ENCODE data around the gene PIGO. TPM values are rescaled to one million over a fixed set of nuclear protein-coding genes. Genes with fewer than 3 reads are reported as not detected.

Gene PIGO
- polyA plus RNA-seq, 1 donor from 2014 or later = 23.9 TPM

GRCh38 chr9:35070823-35071813 is 25.3 kb downstream of the PIGO start:
- Mint-ChIP-seq H3K4me1 (peaks cover 37 to 45% (median 42%) of the 10 kb centered on the region in 3 donors), H3K36me3 (peaks cover 16% of the 10 kb centered on the region), H3K4me3 (peak overlapping the region; percentile 89 to 97 (median 92)), H3K27ac (peak overlapping the region; percentile 82 to 96 (median 88)), H3K27me3 (no peaks in the 10 kb centered on the region), H3K9me3 (no peaks in the 10 kb centered on the region)

- Mint-ChIP-seq H3K27ac (peak overlapping the region in 1 of 3 donors; percentile 49), H3K9me3 (no peaks in the 10 kb centered on the region), H3K4me1 (peaks cover 37 to 45% (median 42%) of the 10 kb centered on the region in 3 donors), H3K27me3 (no peaks in the 10 kb centered on the region), H3K36me3 (peaks cover 8% of the 10 kb centered on the region), H3K4me3 (peak overlapping the region; percentile 49 to 89 (median 76))
Measured at GRCh38 chr9:35069020-35069419, 27.4 kb downstream of the PIGO start.

DNA sequence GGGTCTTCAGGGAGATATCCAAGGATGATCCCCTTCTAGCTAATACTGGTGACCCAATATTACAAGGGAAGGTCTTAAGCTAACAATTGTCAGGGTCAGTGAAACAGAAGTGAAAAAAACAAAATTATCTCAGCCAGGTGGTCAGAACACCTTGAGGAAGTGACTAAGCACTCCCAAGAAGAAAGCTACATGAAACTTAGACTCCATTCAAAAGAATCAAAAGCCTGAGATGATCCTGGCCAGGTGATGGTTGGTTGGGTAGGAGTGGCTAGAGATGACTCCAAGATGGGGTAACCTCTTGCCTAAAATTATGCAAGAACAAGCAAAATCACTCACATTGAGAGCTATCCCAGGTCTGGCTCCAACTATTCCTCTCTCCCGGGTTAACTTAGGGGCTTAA is 29.3 kb downstream of the PIGO start:
- Mint-ChIP-seq H3K36me3 (peaks cover 8% of the 10 kb centered on the region), H3K4me3 (peak overlapping the region in 1 of 4 donors; percentile 89), H3K4me1 (peaks cover 32 to 40% (median 34%) of the 10 kb centered on the region in 3 donors), H3K27ac (no peak overlapping the region), H3K27me3 (no peaks in the 10 kb centered on the region), H3K9me3 (no peaks in the 10 kb centered on the region)

DNA sequence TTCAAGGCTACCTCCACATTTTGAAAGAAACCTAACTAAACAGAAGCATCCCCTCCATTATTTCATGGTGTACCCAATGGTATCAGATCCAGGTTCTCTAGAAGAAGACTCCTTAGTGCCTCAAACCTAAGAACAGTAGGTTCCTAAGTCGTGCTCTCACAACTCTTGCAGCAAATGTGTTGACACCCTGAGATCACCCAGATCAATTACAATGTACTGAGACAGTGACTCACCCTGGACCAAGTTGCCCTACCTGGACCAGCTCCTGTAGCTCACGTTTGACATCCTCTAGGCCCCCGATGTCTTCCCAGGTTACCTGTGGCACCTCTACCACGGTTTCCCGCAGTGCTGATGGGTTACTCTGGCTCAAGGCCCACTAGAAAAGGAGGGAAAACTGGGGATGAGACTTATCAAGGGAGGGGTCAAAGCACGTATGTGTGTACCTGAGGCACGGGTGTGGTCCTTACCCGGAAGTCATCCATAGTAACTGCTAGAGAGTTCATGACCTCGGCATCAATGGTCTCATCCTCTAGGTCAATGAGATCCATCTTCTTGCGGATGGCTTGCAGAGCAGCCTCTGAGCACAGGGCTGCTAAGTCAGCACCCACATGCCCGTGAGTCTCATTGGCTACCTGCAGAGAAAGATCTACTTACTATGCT is 35.7 kb downstream of the PIGO start:
- no peaks in the 10 kb centered on the region for H3K9me3 Mint-ChIP-seq
- peak overlapping the region in 1 of 4 donors; percentile 15 for H3K4me3 Mint-ChIP-seq
- H3K27me3 Mint-ChIP-seq = no peaks in the 10 kb centered on the region
- H3K27ac Mint-ChIP-seq = no peak overlapping the region
- no peaks in the 10 kb centered on the region for H3K4me1 Mint-ChIP-seq
- peaks cover 10% of the 10 kb centered on the region for H3K36me3 Mint-ChIP-seq

DNA sequence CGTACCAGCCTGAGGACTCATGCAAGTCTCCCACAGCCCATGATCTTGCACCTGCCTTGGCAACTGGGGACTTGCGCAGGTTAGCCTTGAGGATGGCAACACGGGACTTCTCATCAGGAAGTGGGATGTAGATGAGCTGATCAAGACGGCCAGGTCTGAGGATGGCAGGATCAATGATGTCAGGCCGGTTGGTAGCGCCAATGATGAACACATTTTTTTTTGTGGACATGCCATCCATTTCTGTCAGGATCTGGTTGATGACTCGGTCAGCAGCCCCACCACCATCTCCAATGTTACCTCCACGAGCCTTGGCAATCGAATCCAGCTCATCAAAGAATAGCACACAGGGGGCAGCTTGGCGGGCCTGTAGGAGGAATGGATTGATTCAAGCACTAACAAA is 37.0 kb downstream of the PIGO start:
- Mint-ChIP-seq H3K27me3 (no peaks in the 10 kb centered on the region), H3K36me3 (peaks cover 12% of the 10 kb centered on the region), H3K4me3 (no peak overlapping the region), H3K9me3 (no peaks in the 10 kb centered on the region), H3K4me1 (no peaks in the 10 kb centered on the region), H3K27ac (peak overlapping the region in 2 of 3 donors; percentile 26 to 70)

- Mint-ChIP-seq H3K27me3 (no peaks in the 10 kb centered on the region), H3K36me3 (peaks cover 14% of the 10 kb centered on the region), H3K27ac (peak overlapping the region in 2 of 3 donors; percentile 4 to 74), H3K9me3 (no peaks in the 10 kb centered on the region), H3K4me1 (peaks cover 0 to 2% (median 0%) of the 10 kb centered on the region in 3 donors), H3K4me3 (no peak overlapping the region)
Measured at GRCh38 chr9:35057271-35057620, 39.1 kb downstream of the PIGO start.

- Mint-ChIP-seq H3K27ac (peak overlapping the region in 2 of 3 donors; percentile 4 to 74), H3K9me3 (no peaks in the 10 kb centered on the region), H3K4me1 (peaks cover 0 to 2% (median 0%) of the 10 kb centered on the region in 3 donors), H3K27me3 (no peaks in the 10 kb centered on the region), H3K4me3 (peak overlapping the region in 1 of 4 donors; percentile 31), H3K36me3 (peaks cover 14% of the 10 kb centered on the region)
Measured at GRCh38 chr9:35056571-35057270, 39.7 kb downstream of the PIGO start.

DNA sequence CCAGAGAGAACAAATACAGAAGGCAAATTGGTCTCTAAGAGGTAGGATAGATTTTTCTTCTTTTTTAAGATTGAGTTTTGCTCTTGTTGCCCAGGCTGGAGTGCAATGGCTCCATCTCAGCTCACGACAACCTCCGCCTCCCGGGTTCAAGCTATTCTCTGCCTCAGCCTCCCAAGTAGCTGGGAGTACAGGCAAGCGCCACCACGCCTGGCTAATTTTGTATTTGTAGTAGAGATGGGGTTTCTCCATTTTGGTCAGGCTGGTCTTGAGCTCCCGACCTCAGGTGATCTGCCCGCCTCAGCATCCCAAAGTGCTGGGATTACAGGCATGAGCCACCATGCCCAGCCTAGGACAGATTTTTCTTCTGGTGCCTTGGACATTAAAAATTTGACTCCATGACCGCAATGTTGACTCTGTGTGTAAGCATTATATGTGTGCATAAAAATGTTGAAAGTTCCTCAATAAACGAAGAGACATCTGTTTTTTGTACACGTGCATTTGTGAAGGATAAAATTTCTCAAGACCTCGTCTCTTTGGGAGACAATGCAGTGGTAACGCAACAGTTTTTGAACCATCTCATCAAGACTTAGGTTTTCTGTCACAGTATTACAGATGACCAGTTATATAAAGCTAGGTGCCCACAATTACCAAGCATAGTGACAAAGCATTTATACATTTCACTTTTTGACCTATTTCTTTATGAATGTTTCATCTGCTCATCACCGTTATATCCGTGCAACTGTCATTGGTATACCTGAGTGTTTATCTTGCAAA is 41.3 kb downstream of the PIGO start:
- H3K9me3 Mint-ChIP-seq = no peaks in the 10 kb centered on the region
- peak overlapping the region in 1 of 3 donors; percentile 40 for H3K27ac Mint-ChIP-seq
- H3K27me3 Mint-ChIP-seq = no peaks in the 10 kb centered on the region
- H3K4me3 Mint-ChIP-seq = no peak overlapping the region
- peaks cover 15% of the 10 kb centered on the region for H3K36me3 Mint-ChIP-seq
- H3K4me1 Mint-ChIP-seq = peaks cover 4 to 5% (median 5%) of the 10 kb centered on the region in 3 donors

- Mint-ChIP-seq H3K4me3 (no peak overlapping the region), H3K9me3 (no peaks in the 10 kb centered on the region), H3K4me1 (peaks cover 4 to 5% (median 5%) of the 10 kb centered on the region in 3 donors), H3K27ac (peak overlapping the region in 1 of 3 donors; percentile 40), H3K27me3 (no peaks in the 10 kb centered on the region), H3K36me3 (peaks cover 13% of the 10 kb centered on the region)
Measured at GRCh38 chr9:35054185-35054835, 42.1 kb downstream of the PIGO start.

GRCh38 chr9:35051069-35051967 is 45.1 kb downstream of the PIGO start:
- no peak overlapping the region for H3K4me3 Mint-ChIP-seq
- no peaks in the 10 kb centered on the region for H3K9me3 Mint-ChIP-seq
- no peaks in the 10 kb centered on the region for H3K27me3 Mint-ChIP-seq
- peaks cover 10% of the 10 kb centered on the region for H3K36me3 Mint-ChIP-seq
- H3K4me1 Mint-ChIP-seq = peaks cover 4 to 7% (median 5%) of the 10 kb centered on the region in 3 donors
- peak overlapping the region in 1 of 3 donors; percentile 33 for H3K27ac Mint-ChIP-seq

DNA sequence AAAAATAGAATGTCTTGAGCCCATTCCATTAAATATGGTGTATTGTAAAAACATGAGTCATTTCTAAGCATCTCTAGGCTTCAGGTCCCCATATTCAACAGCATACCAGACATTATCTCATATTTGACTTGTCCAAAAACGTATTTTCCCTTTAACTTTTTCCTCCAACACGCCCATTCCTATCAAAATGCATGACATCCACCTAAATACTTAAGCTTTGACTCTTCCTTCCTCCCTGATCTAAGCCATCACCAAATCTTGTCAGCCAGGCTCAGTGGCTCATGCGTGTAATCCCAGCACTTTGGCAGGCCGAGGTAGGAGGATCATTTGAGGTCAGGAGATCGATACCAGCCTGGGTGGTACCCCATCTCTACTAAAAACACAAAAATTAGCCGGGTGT is 47.9 kb downstream of the PIGO start:
- Mint-ChIP-seq H3K36me3 (peaks cover 10% of the 10 kb centered on the region), H3K4me3 (no peak overlapping the region)

DNA sequence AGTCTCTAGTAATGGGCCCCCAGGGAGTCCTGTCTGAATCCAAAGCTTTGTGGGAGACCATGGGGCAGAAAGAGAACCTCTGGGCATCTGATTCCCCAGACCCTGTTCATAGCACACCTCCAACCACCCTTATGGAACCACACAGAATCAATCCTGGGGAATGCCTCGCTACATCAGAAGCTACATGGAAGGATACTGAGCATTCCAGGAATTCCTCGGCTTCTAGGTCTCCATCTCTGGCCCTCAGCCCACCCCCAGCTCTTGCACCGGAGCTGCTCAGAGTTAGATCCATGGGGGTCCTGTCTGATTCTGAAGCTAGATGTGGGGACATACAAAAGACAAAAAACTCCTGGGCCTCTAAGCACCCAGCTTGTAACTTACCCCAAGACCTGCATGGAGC is 52.3 kb downstream of the PIGO start:
- Mint-ChIP-seq H3K9me3 (no peaks in the 10 kb centered on the region), H3K27ac (no peak overlapping the region), H3K4me3 (no peak overlapping the region), H3K27me3 (no peaks in the 10 kb centered on the region), H3K4me1 (peaks cover 2 to 8% (median 7%) of the 10 kb centered on the region in 3 donors), H3K36me3 (peaks cover 12% of the 10 kb centered on the region)

More for the DNA sequence above, 47.9 kb downstream of the PIGO start:
- H3K27ac Mint-ChIP-seq = no peak overlapping the region
- no peaks in the 10 kb centered on the region for H3K27me3 Mint-ChIP-seq
- H3K4me1 Mint-ChIP-seq = peaks cover 5 to 7% (median 6%) of the 10 kb centered on the region in 3 donors
- H3K9me3 Mint-ChIP-seq = no peaks in the 10 kb centered on the region

Data from IgD-negative memory B cell (primary cell).